H9 (cell line): ENCODE measurements around the gene ZNF408. TPM values are rescaled to one million over a fixed set of nuclear protein-coding genes. Genes with fewer than 3 reads are reported as not detected.

Source experiments
- DNase-seq: peaks from one replicate; pipeline ENCODE4 v3.0.0-alpha.2; 2017
- H2AFZ ChIP-seq: one replicate; pipeline ENCODE4 v1.6.1; 2013; ENCODE audit warnings: mild to moderate bottlenecking, low read length, control low read depth, moderate library complexity
- H2AK5ac ChIP-seq: 2 replicates; pipeline ENCODE4 v1.6.1; 2013; ENCODE audit warnings: low read length, control low read depth, mixed read lengths; ENCODE audit not compliant: insufficient read length
- H2BK120ac ChIP-seq: one replicate; pipeline ENCODE4 v1.6.1; 2013; ENCODE audit warnings: low read depth, mild to moderate bottlenecking, low read length, control low read depth, inconsistent platforms; ENCODE audit not compliant: poor library complexity, severe bottlenecking
- H2BK12ac ChIP-seq: 2 replicates; pipeline ENCODE4 v1.6.1; 2013; ENCODE audit warnings: low read length, control low read depth, mixed read lengths, low read depth; ENCODE audit not compliant: insufficient read length
- H2BK15ac ChIP-seq: 2 replicates; pipeline ENCODE4 v1.6.1; 2013; ENCODE audit warnings: low read depth, low read length, control low read depth
- H2BK20ac ChIP-seq: one replicate; pipeline ENCODE4 v1.6.1; 2013; ENCODE audit warnings: low read depth, mild to moderate bottlenecking, low read length, control low read depth, inconsistent platforms; ENCODE audit not compliant: poor library complexity, severe bottlenecking
- H2BK5ac ChIP-seq: 2 replicates; pipeline ENCODE4 v1.6.1; 2013; ENCODE audit warnings: low read length, control low read depth, mixed read lengths; ENCODE audit not compliant: insufficient read length
- H3K14ac ChIP-seq: 2 replicates; pipeline ENCODE4 v1.6.1; 2013; ENCODE audit warnings: low read length, control low read depth; ENCODE audit not compliant: insufficient read depth
- H3K18ac ChIP-seq: 2 replicates; pipeline ENCODE4 v1.6.1; 2013; ENCODE audit warnings: low read depth, mild to moderate bottlenecking, mixed read lengths, low read length, control low read depth; ENCODE audit not compliant: insufficient read length
- H3K23ac ChIP-seq: 2 replicates; pipeline ENCODE4 v1.6.1; 2013; ENCODE audit warnings: low read length, control low read depth, mixed read lengths, low read depth; ENCODE audit not compliant: insufficient read length
- H3K23me2 ChIP-seq: 2 replicates; pipeline ENCODE4 v1.6.1; 2013; ENCODE audit warnings: low read depth, mild to moderate bottlenecking, mixed read lengths, low read length, control low read depth; ENCODE audit not compliant: insufficient read length, poor library complexity, severe bottlenecking
- H3K27ac ChIP-seq: 2 replicates; pipeline ENCODE4 v1.5.1; 2013; ENCODE audit warnings: low read length, control low read depth, mixed read lengths, low read depth; ENCODE audit not compliant: insufficient read length
- H3K27me3 ChIP-seq: 2 replicates; pipeline ENCODE4 v1.6.1; 2013; ENCODE audit warnings: low read length, control low read depth, inconsistent platforms; ENCODE audit not compliant: insufficient read depth
- H3K4ac ChIP-seq: 2 replicates; pipeline ENCODE4 v1.6.1; 2013; ENCODE audit warnings: low read depth, mild to moderate bottlenecking, control low read depth, inconsistent platforms, low read length, moderate library complexity
- H3K4me1 ChIP-seq: 2 replicates; pipeline ENCODE4 v1.6.1; 2013; ENCODE audit warnings: low read length, control low read depth, inconsistent platforms; ENCODE audit not compliant: insufficient read depth
- H3K4me2 ChIP-seq: 2 replicates; pipeline ENCODE4 v1.6.1; 2013; ENCODE audit warnings: low read length, control low read depth, mixed read lengths; ENCODE audit not compliant: insufficient read length, insufficient read depth
- H3K56ac ChIP-seq: 2 replicates; pipeline ENCODE4 v1.6.1; 2013; ENCODE audit warnings: low read depth, mild to moderate bottlenecking, mixed read lengths, low read length, control low read depth; ENCODE audit not compliant: insufficient read length
- H3K79me1 ChIP-seq: 2 replicates; pipeline ENCODE4 v1.6.1; 2013; ENCODE audit warnings: low read depth, mild to moderate bottlenecking, moderate library complexity, low read length, control low read depth, inconsistent platforms; ENCODE audit not compliant: insufficient read depth, poor library complexity, severe bottlenecking
- H3K79me2 ChIP-seq: 2 replicates; pipeline ENCODE4 v1.6.1; 2013; ENCODE audit warnings: low read length, control low read depth, inconsistent platforms; ENCODE audit not compliant: insufficient read depth
- H3K9ac ChIP-seq: 2 replicates; pipeline ENCODE4 v1.6.1; 2013; ENCODE audit warnings: low read length, control low read depth, mixed read lengths; ENCODE audit not compliant: insufficient read length; ENCODE audit errors: extremely low read depth
- H3K9me3 ChIP-seq: one replicate; pipeline ENCODE4 v1.6.1; 2013; ENCODE audit warnings: low read depth, low read length, inconsistent platforms; ENCODE audit not compliant: control insufficient read depth
- H3T11ph ChIP-seq: one replicate; pipeline ENCODE4 v1.6.1; 2013; ENCODE audit warnings: mild to moderate bottlenecking, low read length, control low read depth, inconsistent platforms
- H4K20me1 ChIP-seq: one replicate; pipeline ENCODE4 v1.6.1; 2013; ENCODE audit not compliant: control insufficient read depth, insufficient read length, insufficient read depth
- H4K5ac ChIP-seq: 2 replicates; pipeline ENCODE4 v1.6.1; 2013; ENCODE audit warnings: low read depth, mild to moderate bottlenecking, mixed read lengths, low read length, control low read depth; ENCODE audit not compliant: insufficient read length
- H4K8ac ChIP-seq: replicated peaks from 2 replicates; pipeline ENCODE4 v1.6.1; 2013; ENCODE audit warnings: low read length, control low read depth, mixed read lengths, low read depth; ENCODE audit not compliant: insufficient read length
- H4K91ac ChIP-seq: 2 replicates; pipeline ENCODE4 v1.6.1; 2013; ENCODE audit warnings: low read depth, mild to moderate bottlenecking, moderate library complexity, mixed read lengths, low read length, control low read depth; ENCODE audit not compliant: insufficient read length
- H3K27ac Mint-ChIP-seq, 3 experiments: 2 replicates in 2 of 3; 3 replicates in 1 of 3; pipeline ENCODE4 v1.8.0; 2020 to 2021; ENCODE audit warnings: mixed read lengths in 3 of 3, mild to moderate bottlenecking in 1 of 3, moderate library complexity in 1 of 3
- H3K27me3 Mint-ChIP-seq: 2 replicates; pipeline ENCODE4 v1.8.0; 2021; ENCODE audit warnings: low read depth, mild to moderate bottlenecking, moderate library complexity, mixed read lengths
- H3K36me3 Mint-ChIP-seq, 3 experiments: 2 replicates in 2 of 3; 3 replicates in 1 of 3; pipeline ENCODE4 v1.8.0; 2020 to 2021; ENCODE audit warnings: low read depth in 3 of 3, mixed read lengths in 3 of 3; ENCODE audit not compliant: insufficient read depth in 1 of 3
- H3K4me1 Mint-ChIP-seq, 2 experiments: 2 replicates each; pipeline ENCODE4 v1.8.0; 2020; ENCODE audit warnings: mixed read lengths in 2 of 2
- H3K4me3 Mint-ChIP-seq, 2 experiments: 2 replicates in 1 of 2; 3 replicates in 1 of 2; pipeline ENCODE4 v1.8.0; 2020 to 2021; ENCODE audit warnings: mild to moderate bottlenecking in 2 of 2, mixed read lengths in 2 of 2, moderate library complexity in 1 of 2
- H3K9me3 Mint-ChIP-seq, 2 experiments: 2 replicates in 1 of 2; 3 replicates in 1 of 2; pipeline ENCODE4 v1.8.0; 2020; ENCODE audit warnings: mild to moderate bottlenecking in 2 of 2, mixed read lengths in 2 of 2, moderate library complexity in 1 of 2
- CTCF ChIP-seq: fragments of 200-600 bp; sonication (generic); conservative IDR thresholded peaks from 3 replicates; pipeline ENCODE4 v1.8.0; 2021; ENCODE audit warnings: antibody characterized with exemption, mild to moderate bottlenecking
- WGBS: extraction: QIAGEN DNeasy Blood & Tissue Kit; methylation state at CpG from one replicate; pipeline ENCODE4 v1.1.7; 2013; ENCODE audit warnings: missing lambda C conversion rate, low lambda C conversion rate, mixed read lengths; ENCODE audit not compliant: insufficient read length; ENCODE audit errors: extremely low coverage; 5-methylcytosine and 5-hydroxymethylcytosine counted together
- total RNA-seq: library from RNA; stranded (reverse); gene quantifications from 2 replicates; pipeline ENCODE4 v1.2.1, GENCODE V29; 2021

The ZNF408 gene
- total RNA-seq, 1 experiment from 2014 or later, result 16.6 TPM

GRCh38 chr11:46690702-46691101, 10.1 kb upstream of the ZNF408 start:
- H2AFZ ChIP-seq, result no peak overlapping the region
- no peaks in the 10 kb centered on the region for H3K9me3 ChIP-seq
- no CpG with 5 or more reads among the region's 1 CpG for WGBS
- H2BK5ac ChIP-seq, result no peak overlapping the region
- no peak overlapping the region for H2BK20ac ChIP-seq
- H3K9me3 Mint-ChIP-seq, result no peaks in the 10 kb centered on the region
- H3K18ac ChIP-seq, result no peak overlapping the region
- no peak overlapping the region for H3K14ac ChIP-seq
- H2AK5ac ChIP-seq, result no peak overlapping the region
- H3K4ac ChIP-seq, result no peak overlapping the region
- H3K36me3 Mint-ChIP-seq, result peaks cover 2 to 29% (median 7%) of the 10 kb centered on the region in 3 experiments; a peak in 6 of 7 replicates
- no peaks in the 10 kb centered on the region for H3K79me1 ChIP-seq
- no peaks in the 10 kb centered on the region for H3K4me1 Mint-ChIP-seq
- no peak overlapping the region for H3K4me3 Mint-ChIP-seq
- no peak overlapping the region for H3K9ac ChIP-seq
- H3K23ac ChIP-seq, result no peak overlapping the region
- no peak overlapping the region for H4K5ac ChIP-seq
- H4K8ac ChIP-seq, result no peak overlapping the region
- H3K79me2 ChIP-seq, result no peaks in the 10 kb centered on the region
- TF ChIP-seq CTCF, result no peak
- H2BK15ac ChIP-seq, result no peak overlapping the region
- no peak overlapping the region for H2BK12ac ChIP-seq
- peaks cover 2% of the 10 kb centered on the region; the same call in 1 of the 2 replicates for H3K27me3 Mint-ChIP-seq
- no peaks in the 10 kb centered on the region for H3K4me1 ChIP-seq
- 0 out of 7 replicates have a peak overlapping the region, but pooled peaks of 2 of the 3 experiments have one; percentile 3 to 33 for H3K27ac Mint-ChIP-seq
- H3K23me2 ChIP-seq, result no peaks in the 10 kb centered on the region
- no peaks in the 10 kb centered on the region for H4K20me1 ChIP-seq
- H3K27ac ChIP-seq, result no peak overlapping the region
- H3K27me3 ChIP-seq, result no peaks in the 10 kb centered on the region; the same call in 1 of the 2 replicates
- no peak for DNase-seq
- H2BK120ac ChIP-seq, result no peak overlapping the region
- no peak overlapping the region for H3T11ph ChIP-seq
- H3K56ac ChIP-seq, result no peak overlapping the region
- H3K4me2 ChIP-seq, result no peak overlapping the region
- H4K91ac ChIP-seq, result no peak overlapping the region
